ENCODE measurements around the gene TARP.

Gene TARP

GRCh38 chr7:38312821-38313220, 39.4 kb upstream of the TARP start:
- Histone ChIP-seq H3K4me1 (ENCODE audit: insufficient read depth) (peaks cover 6% of the 10 kb centered on the region), H3K36me3 (no peaks in the 10 kb centered on the region), H3K27me3 (no peaks in the 10 kb centered on the region), H3K9me3 (no peaks in the 10 kb centered on the region), H3K27ac (no peak overlapping the region), H3K4me3 (no peak overlapping the region)
- intact Hi-C loops (cut with DNase I), result no loop called here
- TF ChIP-seq EP300 (IDR thresholded peaks at IDR 0.05) (no peak), CTCF (IDR thresholded peaks at IDR 0.05) (no peak), POLR2A (IDR thresholded peaks at IDR 0.05) (no peak)
- 75 to 85% (median 83%) methylated on average over 2 of the region's 2 CpGs for WGBS, 3 donors
- DNase-seq, result no peak

- H3K27ac ChIP-seq, result no peak overlapping the region
Observed at GRCh38 chr7:38311329-38311937, 38.0 kb upstream of the TARP start.

GRCh38 chr7:38310591-38311101, 37.2 kb upstream of the TARP start:
- H3K4me3 ChIP-seq, result peak overlapping the region; percentile 41
- intact Hi-C loops (cut with DNase I), result no loop called here
- H3K4me1 ChIP-seq (ENCODE audit: insufficient read depth), result peaks cover 6% of the 10 kb centered on the region
- no peaks in the 10 kb centered on the region for H3K9me3 ChIP-seq
- no peaks in the 10 kb centered on the region for H3K36me3 ChIP-seq
- WGBS, 3 donors, result 38 to 52% (median 49%) methylated on average over 6 of the region's 6 CpGs
- no peaks in the 10 kb centered on the region for H3K27me3 ChIP-seq
- DNase-seq, result peak in 1 of 5 donors; percentile 54
- no peak overlapping the region for H3K27ac ChIP-seq
- TF ChIP-seq POLR2A (IDR thresholded peaks at IDR 0.05) (no peak), CTCF (IDR thresholded peaks at IDR 0.05) (no peak), EP300 (IDR thresholded peaks at IDR 0.05) (no peak)

More at GRCh38 chr7:38311329-38311937, 38.0 kb upstream of the TARP start:
- H3K4me3 ChIP-seq, result peak overlapping the region; percentile 41
- intact Hi-C loops (cut with DNase I), result no loop called here
- TF ChIP-seq POLR2A (IDR thresholded peaks at IDR 0.05) (no peak), CTCF (IDR thresholded peaks at IDR 0.05) (no peak)
- DNase-seq, result peak in 2 of 5 donors; percentile 18 to 43
- WGBS, 3 donors, result 16 to 31% (median 24%) methylated on average over 31 to 38 of the region's 38 CpGs
- H3K27me3 ChIP-seq, result no peaks in the 10 kb centered on the region
- no peaks in the 10 kb centered on the region for H3K36me3 ChIP-seq
- peaks cover 6% of the 10 kb centered on the region for H3K4me1 ChIP-seq (ENCODE audit: insufficient read depth)
- H3K9me3 ChIP-seq, result no peaks in the 10 kb centered on the region

DNA sequence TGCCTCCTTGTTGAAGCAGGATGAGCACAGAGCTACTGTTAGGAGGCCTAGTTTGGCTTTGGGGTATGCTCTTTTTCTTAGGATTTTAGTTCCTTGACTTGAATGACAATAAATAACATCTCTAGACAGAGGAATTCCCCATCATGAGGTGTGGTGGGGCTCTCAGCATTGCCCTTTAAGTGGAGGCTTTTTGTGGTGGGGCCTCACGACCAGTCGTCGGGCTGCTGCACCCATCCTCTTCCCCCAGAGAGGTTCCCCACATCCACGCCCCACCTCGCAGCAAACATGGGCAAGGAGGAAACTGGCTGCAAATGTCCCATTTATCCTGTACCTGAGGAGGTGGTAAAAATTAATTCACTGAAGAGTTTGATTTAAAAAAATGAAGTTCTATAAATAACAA, 36.1 kb upstream of the TARP start:
- Histone ChIP-seq H3K4me1 (ENCODE audit: insufficient read depth) (peaks cover 6% of the 10 kb centered on the region), H3K27me3 (no peaks in the 10 kb centered on the region), H3K9me3 (no peaks in the 10 kb centered on the region), H3K4me3 (no peak overlapping the region), H3K36me3 (no peaks in the 10 kb centered on the region), H3K27ac (no peak overlapping the region)
- DNase-seq, result no peak
- 92 to 96% (median 93%) methylated on average over 5 of the region's 5 CpGs for WGBS, 3 donors
- TF ChIP-seq POLR2A (IDR thresholded peaks at IDR 0.05) (no peak), EP300 (IDR thresholded peaks at IDR 0.05) (no peak), CTCF (IDR thresholded peaks at IDR 0.05) (no peak)
- intact Hi-C loops (cut with DNase I), result no loop called here

Data from ovary (tissue), 7 donors.